GM06990 (cell line): ENCODE data around the gene KRT79.

Experiments
- DNase-seq: peaks from one replicate; pipeline ENCODE4 v3.0.0-alpha.2; 2011; ENCODE audit not compliant: insufficient read length; ENCODE audit errors: extremely low read depth
- H3K27me3 ChIP-seq: replicated peaks from 2 replicates; pipeline ENCODE4 v1.6.0; 2011; ENCODE audit warnings: low read length; ENCODE audit not compliant: control insufficient read depth, insufficient read depth
- H3K36me3 ChIP-seq: 2 replicates; pipeline ENCODE4 v1.5.1; 2011; ENCODE audit warnings: low read length; ENCODE audit not compliant: control insufficient read depth, insufficient read depth
- H3K4me3 ChIP-seq: replicated peaks from 2 replicates; pipeline ENCODE4 v1.5.1; 2011; ENCODE audit warnings: low read depth, mild to moderate bottlenecking, control low read depth, low read length
- CTCF ChIP-seq: IDR thresholded peaks from 2 replicates; pipeline ENCODE4 v1.5.1; 2011; ENCODE audit warnings: low read length, control low read depth, mild to moderate bottlenecking, inconsistent platforms; ENCODE audit not compliant: insufficient read depth, poor library complexity, severe bottlenecking

KRT79 gene

GRCh38 chr12:52805739-52806138, 28.4 kb downstream of the KRT79 start:
- no peaks in the 10 kb centered on the region for H3K36me3 ChIP-seq
- H3K27me3 ChIP-seq = no peaks in the 10 kb centered on the region; the same call in none of the 2 replicates
- H3K4me3 ChIP-seq = no peak overlapping the region
- TF ChIP-seq CTCF = no peak
- no peak for DNase-seq

GRCh38 chr12:52805000-52805399, 29.1 kb downstream of the KRT79 start:
- no peak for DNase-seq
- Histone ChIP-seq H3K4me3 (no peak overlapping the region), H3K36me3 (no peaks in the 10 kb centered on the region), H3K27me3 (no peaks in the 10 kb centered on the region; the same call in none of the 2 replicates)
- TF ChIP-seq CTCF = no peak

GRCh38 chr12:52802442-52802841, 31.7 kb downstream of the KRT79 start:
- no peak for TF ChIP-seq CTCF

GRCh38 chr12:52801773-52802172, 32.3 kb downstream of the KRT79 start:
- DNase-seq = no peak
- Histone ChIP-seq H3K27me3 (no peaks in the 10 kb centered on the region; the same call in none of the 2 replicates), H3K36me3 (no peaks in the 10 kb centered on the region), H3K4me3 (no peak overlapping the region)
- no peak for TF ChIP-seq CTCF

More at GRCh38 chr12:52802442-52802841, 31.7 kb downstream of the KRT79 start:
- no peak for DNase-seq
- H3K36me3 ChIP-seq = no peaks in the 10 kb centered on the region
- H3K27me3 ChIP-seq = no peaks in the 10 kb centered on the region; the same call in none of the 2 replicates
- H3K4me3 ChIP-seq = no peak overlapping the region

- H3K27me3 ChIP-seq = no peaks in the 10 kb centered on the region; the same call in none of the 2 replicates
- DNase-seq = no peak
- no peak for TF ChIP-seq CTCF
These were observed 33.7 kb downstream of the KRT79 start for GRCh38 chr12:52800259-52800917.

More at GRCh38 chr12:52800259-52800917, 33.7 kb downstream of the KRT79 start:
- no peaks in the 10 kb centered on the region for H3K36me3 ChIP-seq
- no peak overlapping the region for H3K4me3 ChIP-seq
